Transverse colon (tissue), 4 donors: ENCODE measurements around the gene UBE2L5. TPM values are rescaled to one million over a fixed set of nuclear protein-coding genes. Genes with fewer than 3 reads are reported as not detected.
"Not testable (repeated sequence)": the region's sequence is repeated elsewhere in the genome, so short reads cannot be mapped to it uniquely, and the experiment has no call there.

Experiments
- DNase-seq: peaks from one replicate; pipeline ENCODE4 v3.0.0-alpha.2; 2019
- H3K27ac ChIP-seq, 4 donors: fragments of 200-600 bp; sonication (generic); 2 replicates each; pipeline ENCODE4 v1.5.1; 2016 to 2018; ENCODE audit warnings: inconsistent platforms in 4 of 4
- H3K27me3 ChIP-seq: fragments of 200-600 bp; sonication (generic); 2 replicates; pipeline ENCODE4 v1.5.1; 2017; ENCODE audit warnings: inconsistent platforms
- H3K36me3 ChIP-seq, 4 donors: fragments of 200-600 bp; sonication (generic); 2 replicates each; pipeline ENCODE4 v1.5.1; 2017 to 2019; ENCODE audit warnings: inconsistent platforms in 4 of 4
- H3K4me1 ChIP-seq, 4 donors: fragments of 200-600 bp; sonication (generic); 2 replicates each; pipeline ENCODE4 v1.5.1; 2017 to 2020; ENCODE audit warnings: inconsistent platforms in 4 of 4
- H3K4me3 ChIP-seq, 4 donors: fragments of 200-600 bp; sonication (generic); 1 replicate in 1 of 4; 2 replicates in 3 of 4; pipeline versions ENCODE4 v1.5.1 to v1.6.1; 2017 to 2019; ENCODE audit warnings: inconsistent platforms in 4 of 4
- H3K9me3 ChIP-seq, 2 donors: fragments of 200-600 bp; sonication (generic); 2 replicates each; pipeline ENCODE4 v1.5.1; 2017 to 2019; ENCODE audit warnings: inconsistent platforms in 2 of 2
- EP300 ChIP-seq: sonication (generic); formaldehyde crosslinking; IDR thresholded peaks from one replicate; pipeline ENCODE4 v1.6.1; 2017; ENCODE audit warnings: antibody characterized with exemption, low read depth
- POLR2A ChIP-seq: fragments of 450-650 bp; IDR thresholded peaks from one replicate; pipeline ENCODE4 v1.6.1; 2016; ENCODE audit warnings: antibody characterized with exemption, mild to moderate bottlenecking, moderate library complexity
- POLR2AphosphoS5 ChIP-seq, 3 donors: sonication (generic); formaldehyde crosslinking; IDR thresholded peaks; one replicate each; pipeline ENCODE4 v1.6.1; 2016; ENCODE audit warnings: antibody characterized with exemption in 3 of 3
- WGBS, 2 donors: methylation state at CpG; one replicate each; pipeline ENCODE4 v1.1.5; 2018; ENCODE audit warnings: low coverage in 1 of 2; 5-methylcytosine and 5-hydroxymethylcytosine counted together
- in situ Hi-C, 4 donors: fragments of 200-750 bp; cut with MboI; loops; one replicate each; pipeline versions ENCODE4 v1.15.0 to v1.15.1; 2017; ENCODE audit warnings: low sequenced_read_pairs in 3 of 4, low pct_ligation_motif_present in 1 of 4, low pct_unique_long_range_greater_than_20kb in 1 of 4
- intact Hi-C: fragments of 100-400 bp; cut with DNase I; formaldehyde crosslinking; loops from one replicate; pipeline ENCODE4 v1.15.1; 2023; ENCODE audit warnings: low total_unique reads
- total RNA-seq, 4 donors: library from RNA; depleted of rRNA; stranded (reverse); fragments of >200 nt; gene quantifications; one replicate each; pipeline ENCODE4 v1.1.0, GENCODE V29; 2016
- TF ChIP-seq, protein P1 (sequence below), 5 experiments: fragments of 200-600 bp in 3 of 5; fragments of 450-650 bp in 2 of 5; sonication (generic) in 3 of 5; IDR thresholded peaks; 1 replicate in 2 of 5; 2 replicates in 3 of 5; pipeline ENCODE4 v1.5.1; 2016 to 2017; ENCODE audit warnings: antibody characterized with exemption in 5 of 5, inconsistent platforms in 3 of 5, mild to moderate bottlenecking in 2 of 5, moderate library complexity in 1 of 5

The UBE2L5 gene
- total RNA-seq, 4 donors from 2014 or later = not detected

DNA sequence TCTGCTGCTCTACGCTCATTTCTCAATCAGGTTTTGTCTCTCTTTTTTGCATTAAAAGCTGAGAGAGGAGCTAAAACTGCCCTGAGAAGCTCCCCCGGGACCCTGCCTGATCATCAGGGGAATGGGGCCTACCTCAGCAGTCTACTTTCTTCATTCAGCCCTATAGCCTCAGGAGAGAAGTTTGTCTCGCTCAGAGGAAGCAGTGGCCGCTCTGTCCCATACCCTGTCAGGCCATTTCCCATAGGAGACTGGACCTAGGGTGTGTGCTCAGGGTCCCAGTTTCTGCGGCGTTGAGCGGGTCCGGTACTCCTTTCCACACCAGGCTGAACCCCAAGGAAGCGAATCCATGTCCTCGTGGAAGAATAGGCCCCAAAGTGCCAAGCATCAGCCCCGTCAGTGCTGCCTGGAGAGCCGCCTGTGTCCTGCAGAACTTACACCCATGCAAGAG is 21.7 kb downstream of the UBE2L5 start:
- in situ Hi-C loops = no loop called here
- Histone ChIP-seq H3K27ac (no peak overlapping the region), H3K36me3 (no peaks in the 10 kb centered on the region), H3K4me3 (no peak overlapping the region), H3K27me3 (no peaks in the 10 kb centered on the region), H3K9me3 (no peaks in the 10 kb centered on the region), H3K4me1 (peaks cover 9 to 15% (median 12%) of the 10 kb centered on the region in 4 donors)
- DNase-seq = no peak
- TF ChIP-seq EP300 = no peak
- no peak for TF ChIP-seq POLR2AphosphoS5 (IDR thresholded peaks at IDR 0.05)
- TF ChIP-seq, protein P1, sequence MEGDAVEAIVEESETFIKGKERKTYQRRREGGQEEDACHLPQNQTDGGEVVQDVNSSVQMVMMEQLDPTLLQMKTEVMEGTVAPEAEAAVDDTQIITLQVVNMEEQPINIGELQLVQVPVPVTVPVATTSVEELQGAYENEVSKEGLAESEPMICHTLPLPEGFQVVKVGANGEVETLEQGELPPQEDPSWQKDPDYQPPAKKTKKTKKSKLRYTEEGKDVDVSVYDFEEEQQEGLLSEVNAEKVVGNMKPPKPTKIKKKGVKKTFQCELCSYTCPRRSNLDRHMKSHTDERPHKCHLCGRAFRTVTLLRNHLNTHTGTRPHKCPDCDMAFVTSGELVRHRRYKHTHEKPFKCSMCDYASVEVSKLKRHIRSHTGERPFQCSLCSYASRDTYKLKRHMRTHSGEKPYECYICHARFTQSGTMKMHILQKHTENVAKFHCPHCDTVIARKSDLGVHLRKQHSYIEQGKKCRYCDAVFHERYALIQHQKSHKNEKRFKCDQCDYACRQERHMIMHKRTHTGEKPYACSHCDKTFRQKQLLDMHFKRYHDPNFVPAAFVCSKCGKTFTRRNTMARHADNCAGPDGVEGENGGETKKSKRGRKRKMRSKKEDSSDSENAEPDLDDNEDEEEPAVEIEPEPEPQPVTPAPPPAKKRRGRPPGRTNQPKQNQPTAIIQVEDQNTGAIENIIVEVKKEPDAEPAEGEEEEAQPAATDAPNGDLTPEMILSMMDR (IDR thresholded peaks at IDR 0.05) = no peak
- no peak for TF ChIP-seq POLR2A
- intact Hi-C loops = no loop called here
- WGBS, 2 donors = 87 to 90% methylated on average over 2 to 12 of the region's 12 CpGs

DNA sequence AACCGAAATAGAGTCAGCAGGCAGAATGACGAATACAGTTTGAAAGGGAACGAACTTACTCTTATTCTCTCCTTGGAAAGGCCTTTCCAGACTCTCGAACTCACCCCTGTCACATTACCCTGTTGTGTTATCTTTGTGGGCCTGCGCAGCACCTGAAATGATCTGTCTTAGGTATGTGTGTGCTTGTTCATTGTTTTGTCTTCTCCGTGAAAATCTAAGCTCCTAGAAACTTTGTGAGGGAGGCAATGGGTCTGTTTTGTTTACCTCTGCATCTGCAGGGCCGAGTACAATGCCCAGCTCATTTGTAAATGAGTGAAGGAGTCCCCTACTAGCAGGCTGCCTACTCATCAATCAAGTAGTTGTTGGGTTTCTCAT is 23.8 kb downstream of the UBE2L5 start:
- in situ Hi-C loops = no loop called here
- H3K4me3 ChIP-seq = peak overlapping the region in 3 of 4 donors; percentile 19 to 45 (median 27)
- peak overlapping the region; percentile 76 to 82 (median 81) for H3K27ac ChIP-seq
- H3K27me3 ChIP-seq = no peaks in the 10 kb centered on the region
- peaks cover 9 to 15% (median 12%) of the 10 kb centered on the region in 4 donors for H3K4me1 ChIP-seq
- 17% methylated on average over 7 of the region's 7 CpGs; no CpG with 5 or more reads in 1 of the 2 donors for WGBS, 2 donors
- no peaks in the 10 kb centered on the region for H3K36me3 ChIP-seq
- no peak for DNase-seq
- no peaks in the 10 kb centered on the region for H3K9me3 ChIP-seq
- TF ChIP-seq POLR2AphosphoS5 (IDR thresholded peaks at IDR 0.05) (no peak), EP300 (no peak), POLR2A (no peak)
- TF ChIP-seq, protein P1 (IDR thresholded peaks at IDR 0.05) = no peak
- intact Hi-C loops = no loop called here

DNA sequence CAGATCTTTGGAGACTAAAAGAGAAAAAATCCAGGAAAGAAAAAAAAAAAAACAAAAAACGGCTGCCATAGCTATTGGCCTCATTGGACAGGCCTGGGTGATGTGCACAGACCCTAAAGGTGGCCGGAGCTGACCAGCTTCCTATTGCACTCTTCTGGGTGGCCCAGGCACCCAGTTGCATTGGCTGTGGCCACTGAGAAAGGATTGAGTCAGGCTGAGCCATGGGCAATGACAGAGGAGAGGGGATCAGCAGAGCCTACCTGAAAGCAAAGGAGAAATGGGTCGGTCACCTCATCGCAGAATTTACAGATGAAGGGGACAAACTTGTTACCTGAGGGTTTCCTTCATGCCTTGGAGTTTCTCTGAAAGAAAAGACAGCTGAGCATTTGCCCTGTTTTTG is 26.1 kb downstream of the UBE2L5 start:
- TF ChIP-seq, protein P1 (IDR thresholded peaks at IDR 0.05) = no peak
- TF ChIP-seq POLR2AphosphoS5 (IDR thresholded peaks at IDR 0.05) (no peak), POLR2A (no peak), EP300 (no peak)
- H3K4me1 ChIP-seq = peaks cover 9 to 15% (median 12%) of the 10 kb centered on the region in 4 donors
- H3K36me3 ChIP-seq = no peaks in the 10 kb centered on the region
- in situ Hi-C loops = no loop called here
- H3K4me3 ChIP-seq = no peak overlapping the region
- no peaks in the 10 kb centered on the region for H3K27me3 ChIP-seq
- H3K27ac ChIP-seq = no peak overlapping the region
- H3K9me3 ChIP-seq = no peaks in the 10 kb centered on the region
- intact Hi-C loops = no loop called here
- DNase-seq = no peak
- WGBS, 2 donors = 96 to 98% methylated on average over 4 of the region's 4 CpGs

DNA sequence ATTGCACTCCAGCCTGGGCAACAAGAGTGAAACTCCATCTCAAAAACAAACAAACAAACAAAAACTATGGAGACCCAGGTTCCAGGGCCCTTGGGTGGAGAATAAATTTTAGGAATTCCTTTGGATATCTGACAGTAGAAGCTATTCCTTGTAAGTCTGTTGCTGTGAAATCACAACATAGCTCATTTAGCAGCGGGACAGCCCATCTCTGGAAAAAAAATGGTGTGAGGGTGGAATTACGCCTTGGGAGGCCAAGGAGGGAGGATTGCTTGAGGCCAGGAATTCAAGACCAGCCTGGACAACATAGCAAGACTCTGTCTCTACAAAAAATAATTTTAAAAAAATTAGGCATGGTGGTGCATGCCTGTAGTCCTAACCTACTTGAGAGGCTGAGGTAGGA is 27.8 kb downstream of the UBE2L5 start:
- no peak overlapping the region for H3K27ac ChIP-seq
- TF ChIP-seq, protein P1 (IDR thresholded peaks at IDR 0.05) = no peak
- TF ChIP-seq EP300 (no peak), POLR2A (no peak), POLR2AphosphoS5 (IDR thresholded peaks at IDR 0.05) (no peak)
- peaks cover 8 to 15% (median 10%) of the 10 kb centered on the region in 4 donors for H3K4me1 ChIP-seq
- no peaks in the 10 kb centered on the region for H3K9me3 ChIP-seq
- 91 to 94% methylated on average over 2 of the region's 2 CpGs for WGBS, 2 donors
- H3K36me3 ChIP-seq = no peaks in the 10 kb centered on the region
- no peaks in the 10 kb centered on the region for H3K27me3 ChIP-seq
- intact Hi-C loops (no loop called here), in situ Hi-C loops (loop anchor here in 3 of 4 donors (25.0 kb wide), 1 partner anchor 313 kb away; no protein-coding TSS in a partner anchor)
- DNase-seq = no peak
- no peak overlapping the region for H3K4me3 ChIP-seq

DNA sequence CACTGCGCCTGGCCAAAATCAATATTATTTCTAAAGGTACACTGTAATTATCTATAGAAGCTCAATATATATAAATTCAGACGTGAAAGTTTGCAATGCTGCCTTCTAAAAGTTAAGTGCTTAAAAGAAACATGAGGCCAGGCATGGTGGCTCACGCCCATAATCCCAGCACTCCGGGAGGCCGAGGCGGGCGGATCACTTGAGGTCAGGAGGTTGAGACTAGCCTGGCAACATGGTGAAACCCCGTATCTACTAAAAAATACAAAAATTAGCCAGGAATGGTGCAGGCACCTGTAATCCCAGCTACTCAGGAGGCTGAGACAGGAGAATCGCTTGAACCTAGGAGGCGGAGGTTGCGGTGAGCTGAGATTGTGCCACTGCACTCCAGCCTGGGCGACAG is 29.2 kb downstream of the UBE2L5 start:
- H3K27me3 ChIP-seq, H3K4me1 ChIP-seq, DNase-seq, H3K9me3 ChIP-seq, intact Hi-C loops, H3K4me3 ChIP-seq, H3K27ac ChIP-seq, H3K36me3 ChIP-seq: not testable (repeated sequence)
- in situ Hi-C loops = loop anchor here in 3 of 4 donors (25.0 kb wide), 1 partner anchor 314 kb away; no protein-coding TSS in a partner anchor
- 92 to 94% methylated on average over 6 to 12 of the region's 12 CpGs for WGBS, 2 donors
